Thyroid gland (tissue), 4 donors: ENCODE results near the gene RNF123. TPM values are rescaled to one million over a fixed set of nuclear protein-coding genes. Genes with fewer than 3 reads are reported as not detected.

Experiments used
- DNase-seq, 2 donors: peaks; one replicate each; pipeline ENCODE4 v3.0.0-alpha.2; 2019
- H3K27ac ChIP-seq, 3 donors: fragments of 200-600 bp; sonication (generic); 1 replicate in 2 of 3; 2 replicates in 1 of 3; pipeline ENCODE4 v1.5.1; 2016 to 2019; ENCODE audit warnings: mild to moderate bottlenecking in 1 of 3, moderate library complexity in 1 of 3
- H3K27me3 ChIP-seq: fragments of 200-600 bp; sonication (generic); one replicate; pipeline ENCODE4 v1.5.1; 2019
- H3K36me3 ChIP-seq, 2 donors: fragments of 200-600 bp; sonication (generic); one replicate each; pipeline ENCODE4 v1.5.1; 2016 to 2019
- H3K4me1 ChIP-seq, 2 donors: fragments of 200-600 bp; sonication (generic); one replicate each; pipeline ENCODE4 v1.5.1; 2017 to 2019
- H3K4me3 ChIP-seq, 3 donors: fragments of 200-600 bp; sonication (generic); replicated peaks in 1 of 3; 1 replicate in 2 of 3; 2 replicates in 1 of 3; pipeline ENCODE4 v1.5.1; 2016; ENCODE audit warnings: mild to moderate bottlenecking in 1 of 3
- H3K9me3 ChIP-seq: fragments of 200-600 bp; sonication (generic); one replicate; pipeline ENCODE4 v1.5.1; 2017
- CTCF ChIP-seq, 6 experiments: fragments of 200-600 bp in 3 of 6; fragments of 450-650 bp in 3 of 6; sonication (generic) in 3 of 6; IDR thresholded peaks; one replicate each; pipeline ENCODE4 v1.5.1; 2016 to 2019; ENCODE audit warnings: antibody characterized with exemption in 6 of 6, mild to moderate bottlenecking in 2 of 6, inconsistent platforms in 1 of 6, moderate library complexity in 1 of 6
- POLR2A ChIP-seq, 2 donors: fragments of 450-650 bp; IDR thresholded peaks; one replicate each; pipeline ENCODE4 v1.6.1; 2017; ENCODE audit warnings: antibody characterized with exemption in 2 of 2, mild to moderate bottlenecking in 2 of 2, moderate library complexity in 1 of 2
- WGBS, 2 donors: methylation state at CpG; one replicate each; pipeline ENCODE4 v1.1.5; 2017; 5-methylcytosine and 5-hydroxymethylcytosine counted together
- intact Hi-C: fragments of 100-400 bp; cut with DNase I; formaldehyde crosslinking; loops from one replicate; pipeline ENCODE4 v1.15.1; 2023
- total RNA-seq, 4 donors: library from RNA; depleted of rRNA; stranded (reverse); fragments of >200 nt; gene quantifications; one replicate each; pipeline ENCODE4 v1.2.3, GENCODE V29; 2016

Gene RNF123
- total RNA-seq, 4 donors from 2014 or later = 25.9 to 36.8 (median 33.5) TPM

- H3K9me3 ChIP-seq = no peaks in the 10 kb centered on the region
- 88 to 92% methylated on average over 11 of the region's 11 CpGs for WGBS, 2 donors
- TF ChIP-seq POLR2A (IDR thresholded peaks at IDR 0.05) (no peak), CTCF (IDR thresholded peaks at IDR 0.05) (no peak)
- H3K36me3 ChIP-seq = peaks cover 24 to 31% of the 10 kb centered on the region in 2 donors
- H3K27me3 ChIP-seq = no peaks in the 10 kb centered on the region
- intact Hi-C loops = no loop called here
- H3K4me1 ChIP-seq = peaks cover 13% of the 10 kb centered on the region in 2 donors
- no peak for DNase-seq
- H3K4me3 ChIP-seq = no peak overlapping the region
- H3K27ac ChIP-seq = no peak overlapping the region
Observed at GRCh38 chr3:49732597-49732996, 43.2 kb downstream of the RNF123 start.

- Histone ChIP-seq H3K9me3 (no peaks in the 10 kb centered on the region), H3K4me3 (no peak overlapping the region), H3K36me3 (peaks cover 30 to 33% of the 10 kb centered on the region in 2 donors), H3K27ac (peak overlapping the region in 1 of 3 donors; percentile 32), H3K27me3 (no peaks in the 10 kb centered on the region), H3K4me1 (peaks cover 13% of the 10 kb centered on the region in 2 donors)
- TF ChIP-seq POLR2A (IDR thresholded peaks at IDR 0.05) = no peak
- no peak for TF ChIP-seq CTCF (IDR thresholded peaks at IDR 0.05)
- intact Hi-C loops = no loop called here
- DNase-seq = no peak
- WGBS, 2 donors = 90 to 100% methylated on average over 1 of the region's 1 CpG
Observed at GRCh38 chr3:49733551-49733950, 44.2 kb downstream of the RNF123 start.

DNA sequence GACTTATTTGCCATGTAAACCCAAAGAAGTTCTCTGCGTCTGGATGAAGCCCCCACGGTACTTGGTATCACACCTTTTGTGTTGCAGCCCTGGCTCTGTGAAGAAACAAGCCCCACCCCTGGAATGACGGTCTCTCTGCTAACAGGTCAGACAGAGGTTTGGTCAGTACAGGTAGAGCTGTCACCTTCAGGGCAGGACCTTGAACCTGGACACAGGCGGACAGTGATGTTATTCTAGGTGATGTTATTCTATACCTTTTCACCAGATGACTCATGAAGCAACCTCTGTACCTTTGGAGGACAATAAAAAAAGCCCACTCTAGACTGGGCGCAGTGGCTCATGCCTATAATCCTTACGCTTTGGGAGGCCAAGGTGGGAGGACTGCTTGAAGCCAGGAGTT, 45.4 kb downstream of the RNF123 start:
- Histone ChIP-seq H3K27me3 (no peaks in the 10 kb centered on the region), H3K36me3 (peaks cover 30 to 33% of the 10 kb centered on the region in 2 donors), H3K4me1 (peaks cover 13% of the 10 kb centered on the region in 2 donors), H3K27ac (peak overlapping the region in 1 of 3 donors; percentile 20), H3K4me3 (no peak overlapping the region), H3K9me3 (no peaks in the 10 kb centered on the region)
- TF ChIP-seq CTCF (IDR thresholded peaks at IDR 0.05) (no peak), POLR2A (IDR thresholded peaks at IDR 0.05) (no peak)
- DNase-seq = no peak
- 88 to 98% methylated on average over 5 to 6 of the region's 6 CpGs for WGBS, 2 donors
- intact Hi-C loops = no loop called here

DNA sequence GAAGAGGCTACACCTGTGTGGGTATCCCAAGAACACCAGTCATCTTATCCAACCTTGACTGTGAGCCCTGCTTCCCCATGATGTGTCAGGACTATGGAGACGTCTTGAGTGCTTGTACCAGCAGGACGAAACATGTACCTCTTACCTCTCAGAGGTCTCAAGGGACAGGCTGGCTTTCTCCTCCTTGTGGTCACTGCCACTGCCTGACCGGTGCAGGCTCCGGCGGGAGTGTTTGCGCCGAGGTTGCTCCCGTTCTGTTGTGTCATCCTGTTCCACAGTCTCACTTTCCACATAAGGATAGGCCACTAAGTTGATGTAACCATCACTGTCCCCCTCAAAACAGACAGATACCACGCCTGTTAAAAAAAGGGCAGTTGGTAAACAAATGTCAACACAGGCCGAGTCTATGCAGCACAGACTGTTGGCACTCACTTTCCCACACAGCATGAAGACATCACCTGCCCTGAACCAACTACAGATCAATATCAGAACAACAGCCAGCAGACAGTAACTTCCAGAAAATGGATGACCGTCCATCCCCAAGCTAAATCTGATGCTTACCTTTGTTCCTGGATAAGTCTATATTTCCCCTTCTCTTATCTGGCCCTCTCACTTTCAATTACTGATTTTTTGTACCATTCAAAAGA, 48.8 kb downstream of the RNF123 start:
- Histone ChIP-seq H3K9me3 (no peaks in the 10 kb centered on the region), H3K27me3 (no peaks in the 10 kb centered on the region), H3K36me3 (peaks cover 14 to 21% of the 10 kb centered on the region in 2 donors), H3K4me1 (peaks cover 13% of the 10 kb centered on the region in 2 donors), H3K27ac (no peak overlapping the region), H3K4me3 (no peak overlapping the region)
- intact Hi-C loops = no loop called here
- no peak for TF ChIP-seq POLR2A (IDR thresholded peaks at IDR 0.05)
- TF ChIP-seq CTCF (IDR thresholded peaks at IDR 0.05) = no peak
- DNase-seq = no peak
- 96 to 97% methylated on average over 11 of the region's 11 CpGs for WGBS, 2 donors

DNA sequence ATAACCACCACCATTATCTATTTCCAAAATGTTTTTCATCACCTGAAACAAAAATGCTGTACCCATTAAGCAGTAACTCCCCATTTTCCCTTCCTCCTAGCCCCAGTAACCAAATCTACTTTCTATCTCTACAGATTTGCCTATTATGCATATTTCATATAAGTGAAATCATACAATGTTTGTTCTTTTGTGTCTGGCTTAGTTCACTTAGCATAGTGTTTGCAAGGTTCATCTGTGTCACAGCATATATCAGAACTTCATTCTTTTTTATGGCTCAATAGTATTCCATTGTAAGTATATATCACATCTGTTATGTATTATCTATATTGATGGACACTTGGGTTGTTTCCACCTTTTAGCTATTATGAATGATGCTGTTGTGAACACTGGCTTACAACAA, 51.1 kb downstream of the RNF123 start:
- no peak for DNase-seq
- H3K27me3 ChIP-seq = no peaks in the 10 kb centered on the region
- TF ChIP-seq POLR2A (IDR thresholded peaks at IDR 0.05) (no peak), CTCF (IDR thresholded peaks at IDR 0.05) (no peak)
- intact Hi-C loops = no loop called here
- peaks cover 14 to 18% of the 10 kb centered on the region in 2 donors for H3K36me3 ChIP-seq
- no peak overlapping the region for H3K4me3 ChIP-seq
- no peak overlapping the region for H3K27ac ChIP-seq
- no peaks in the 10 kb centered on the region for H3K9me3 ChIP-seq
- H3K4me1 ChIP-seq = no peaks in the 10 kb centered on the region
